A673 (cell line): ENCODE measurements around the gene CDK14.

ENCODE experiments used
- EZH2 ChIP-seq: fragments of 200-600 bp; sonication (generic); IDR thresholded peaks from 2 replicates; pipeline ENCODE4 v1.6.1; 2017; ENCODE audit warnings: borderline replicate concordance, low read depth, mild to moderate bottlenecking, mixed read lengths, antibody characterized with exemption, low read length; ENCODE audit not compliant: poor library complexity, severe bottlenecking
- TF ChIP-seq, protein P1 (sequence below): fragments of 300-800, 200-600 bp; sonication (generic); conservative IDR thresholded peaks from 2 replicates; pipeline ENCODE4 v1.5.1; 2017; ENCODE audit warnings: low read depth, mild to moderate bottlenecking, antibody characterized with exemption, low read length, moderate library complexity, mixed read lengths

DNA sequence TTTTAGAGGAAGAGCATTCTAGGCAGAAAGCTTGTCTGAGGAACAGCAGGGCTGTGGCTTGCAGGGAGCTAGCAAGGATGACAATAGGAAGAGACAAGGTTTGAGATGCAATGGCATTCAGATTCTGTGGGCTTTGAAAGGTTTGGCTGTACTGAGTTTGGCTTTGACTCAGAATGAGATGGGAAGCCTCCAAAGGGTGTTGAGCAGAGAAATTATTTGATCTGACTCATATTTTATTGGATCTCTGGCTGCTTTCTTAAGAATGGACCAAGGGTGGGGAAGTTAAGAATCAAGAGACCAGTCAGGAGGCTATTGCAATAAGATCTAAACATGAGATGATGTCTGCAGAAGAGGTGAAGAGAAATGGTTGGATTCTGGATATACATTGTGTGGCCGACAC lies 273.2 kb downstream of the CDK14 start:
- TF ChIP-seq, protein P1, sequence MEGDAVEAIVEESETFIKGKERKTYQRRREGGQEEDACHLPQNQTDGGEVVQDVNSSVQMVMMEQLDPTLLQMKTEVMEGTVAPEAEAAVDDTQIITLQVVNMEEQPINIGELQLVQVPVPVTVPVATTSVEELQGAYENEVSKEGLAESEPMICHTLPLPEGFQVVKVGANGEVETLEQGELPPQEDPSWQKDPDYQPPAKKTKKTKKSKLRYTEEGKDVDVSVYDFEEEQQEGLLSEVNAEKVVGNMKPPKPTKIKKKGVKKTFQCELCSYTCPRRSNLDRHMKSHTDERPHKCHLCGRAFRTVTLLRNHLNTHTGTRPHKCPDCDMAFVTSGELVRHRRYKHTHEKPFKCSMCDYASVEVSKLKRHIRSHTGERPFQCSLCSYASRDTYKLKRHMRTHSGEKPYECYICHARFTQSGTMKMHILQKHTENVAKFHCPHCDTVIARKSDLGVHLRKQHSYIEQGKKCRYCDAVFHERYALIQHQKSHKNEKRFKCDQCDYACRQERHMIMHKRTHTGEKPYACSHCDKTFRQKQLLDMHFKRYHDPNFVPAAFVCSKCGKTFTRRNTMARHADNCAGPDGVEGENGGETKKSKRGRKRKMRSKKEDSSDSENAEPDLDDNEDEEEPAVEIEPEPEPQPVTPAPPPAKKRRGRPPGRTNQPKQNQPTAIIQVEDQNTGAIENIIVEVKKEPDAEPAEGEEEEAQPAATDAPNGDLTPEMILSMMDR = no peak
- TF ChIP-seq EZH2 = no peak
